Peyer's patch (tissue), 4 donors: ENCODE measurements around the gene KRTAP6-1. TPM values are rescaled to one million over a fixed set of nuclear protein-coding genes. Genes with fewer than 3 reads are reported as not detected.

Experiments used
- DNase-seq, 3 donors: peaks; one replicate each; pipeline ENCODE4 v3.0.0-alpha.2; 2017 to 2019
- H3K27ac ChIP-seq, 4 donors: fragments of 200-600 bp; sonication (generic); one replicate each; pipeline ENCODE4 v1.5.1; 2016 to 2019
- H3K27me3 ChIP-seq, 2 donors: fragments of 200-600 bp; sonication (generic); one replicate each; pipeline ENCODE4 v1.5.1; 2019
- H3K36me3 ChIP-seq, 3 donors: fragments of 200-600 bp; sonication (generic); one replicate each; pipeline ENCODE4 v1.5.1; 2016 to 2019
- H3K4me1 ChIP-seq, 4 donors: fragments of 200-600 bp; sonication (generic); one replicate each; pipeline ENCODE4 v1.5.1; 2016 to 2019
- H3K4me3 ChIP-seq, 4 donors: fragments of 200-600 bp; sonication (generic); 1 replicate in 3 of 4; 2 replicates in 1 of 4; pipeline ENCODE4 v1.5.1; 2016 to 2019; ENCODE audit warnings: mild to moderate bottlenecking in 1 of 4
- H3K9me3 ChIP-seq, 4 donors: fragments of 200-600 bp; sonication (generic); one replicate each; pipeline ENCODE4 v1.5.1; 2016 to 2019; ENCODE audit warnings: mild to moderate bottlenecking in 1 of 4
- POLR2A ChIP-seq, 2 donors: fragments of 450-650 bp; IDR thresholded peaks; one replicate each; pipeline ENCODE4 v1.5.1; 2017; ENCODE audit warnings: antibody characterized with exemption in 2 of 2, mild to moderate bottlenecking in 2 of 2, moderate library complexity in 2 of 2
- total RNA-seq, 4 donors: library from RNA; depleted of rRNA; stranded (reverse); fragments of >200 nt; gene quantifications; one replicate each; pipeline ENCODE4 v1.1.0, GENCODE V29; 2016
- TF ChIP-seq, protein P1 (sequence below), 6 experiments: fragments of 450-650 bp in 4 of 6; fragments of 200-600 bp in 2 of 6; sonication (generic) in 1 of 6; IDR thresholded peaks; one replicate each; pipeline ENCODE4 v1.5.1; 2017 to 2019; ENCODE audit warnings: antibody characterized with exemption in 6 of 6, mild to moderate bottlenecking in 3 of 6, moderate library complexity in 1 of 6

The KRTAP6-1 gene, protein sequence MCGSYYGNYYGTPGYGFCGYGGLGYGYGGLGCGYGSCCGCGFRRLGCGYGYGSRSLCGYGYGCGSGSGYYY
- total RNA-seq, result not detected

DNA sequence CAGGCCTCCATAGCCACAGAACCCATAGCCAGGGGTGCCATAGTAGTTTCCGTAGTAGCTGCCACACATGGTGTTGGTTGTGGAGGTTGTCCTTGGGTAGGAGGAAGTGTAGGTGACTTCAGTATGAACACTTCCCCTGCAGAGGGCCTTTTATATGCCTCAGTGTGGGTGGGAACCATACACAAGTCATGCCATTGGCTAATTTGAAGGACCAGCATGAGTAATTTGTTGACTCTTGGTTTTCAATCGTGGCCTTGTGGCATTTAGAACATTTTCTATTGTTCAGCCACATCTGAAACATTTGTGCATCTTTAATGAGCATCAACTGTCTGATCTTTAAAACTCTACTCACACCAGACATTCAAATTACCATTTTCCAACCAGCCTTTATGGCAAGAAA is at the start of gene KRTAP6-1:
TSS of gene KRTAP6-1 (minus strand) at position 95 of the 400 bp plus-strand sequence. CDS start at position 69, 26 bp downstream.
- no peak within 1 kb of the TSS for H3K4me3 ChIP-seq
- no peak within 1 kb of the TSS for H3K27ac ChIP-seq
- no peaks in the 10 kb centered on the region for H3K9me3 ChIP-seq
- no peak for DNase-seq
- no peaks in the 10 kb centered on the region for H3K27me3 ChIP-seq
- TF ChIP-seq, protein P1, sequence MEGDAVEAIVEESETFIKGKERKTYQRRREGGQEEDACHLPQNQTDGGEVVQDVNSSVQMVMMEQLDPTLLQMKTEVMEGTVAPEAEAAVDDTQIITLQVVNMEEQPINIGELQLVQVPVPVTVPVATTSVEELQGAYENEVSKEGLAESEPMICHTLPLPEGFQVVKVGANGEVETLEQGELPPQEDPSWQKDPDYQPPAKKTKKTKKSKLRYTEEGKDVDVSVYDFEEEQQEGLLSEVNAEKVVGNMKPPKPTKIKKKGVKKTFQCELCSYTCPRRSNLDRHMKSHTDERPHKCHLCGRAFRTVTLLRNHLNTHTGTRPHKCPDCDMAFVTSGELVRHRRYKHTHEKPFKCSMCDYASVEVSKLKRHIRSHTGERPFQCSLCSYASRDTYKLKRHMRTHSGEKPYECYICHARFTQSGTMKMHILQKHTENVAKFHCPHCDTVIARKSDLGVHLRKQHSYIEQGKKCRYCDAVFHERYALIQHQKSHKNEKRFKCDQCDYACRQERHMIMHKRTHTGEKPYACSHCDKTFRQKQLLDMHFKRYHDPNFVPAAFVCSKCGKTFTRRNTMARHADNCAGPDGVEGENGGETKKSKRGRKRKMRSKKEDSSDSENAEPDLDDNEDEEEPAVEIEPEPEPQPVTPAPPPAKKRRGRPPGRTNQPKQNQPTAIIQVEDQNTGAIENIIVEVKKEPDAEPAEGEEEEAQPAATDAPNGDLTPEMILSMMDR (IDR thresholded peaks at IDR 0.05), result no peak
- no peak for TF ChIP-seq POLR2A (IDR thresholded peaks at IDR 0.05)
- no peaks in the 10 kb centered on the region for H3K4me1 ChIP-seq
- no peaks in the 10 kb centered on the region for H3K36me3 ChIP-seq

DNA sequence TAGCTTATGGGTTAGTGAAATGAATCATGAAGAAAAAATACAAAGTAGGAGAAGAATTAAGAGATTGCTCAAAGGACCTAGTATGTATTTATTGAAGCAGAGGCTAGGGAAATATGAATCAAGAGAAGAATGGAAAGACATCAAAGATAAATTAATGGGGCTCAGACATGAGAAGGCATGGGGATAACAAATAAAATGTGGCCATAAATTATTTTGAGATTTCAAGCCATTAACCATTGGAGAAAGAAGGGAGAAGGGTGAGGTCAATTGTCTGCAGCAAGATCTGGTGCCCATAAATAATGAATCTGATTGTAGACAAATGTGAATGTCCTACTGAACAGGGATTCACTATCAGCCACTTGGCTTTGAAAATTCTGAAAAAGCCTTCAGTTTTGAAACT is 39.2 kb upstream of the KRTAP6-1 start:
- no peak for TF ChIP-seq POLR2A (IDR thresholded peaks at IDR 0.05)
- TF ChIP-seq, protein P1 (IDR thresholded peaks at IDR 0.05), result no peak
- no peaks in the 10 kb centered on the region for H3K27me3 ChIP-seq
- H3K9me3 ChIP-seq, result peaks cover 0 to 9% (median 0%) of the 10 kb centered on the region in 4 donors
- no peaks in the 10 kb centered on the region for H3K4me1 ChIP-seq
- DNase-seq, result no peak
- H3K36me3 ChIP-seq, result no peaks in the 10 kb centered on the region
- H3K4me3 ChIP-seq, result no peak overlapping the region
- no peak overlapping the region for H3K27ac ChIP-seq

DNA sequence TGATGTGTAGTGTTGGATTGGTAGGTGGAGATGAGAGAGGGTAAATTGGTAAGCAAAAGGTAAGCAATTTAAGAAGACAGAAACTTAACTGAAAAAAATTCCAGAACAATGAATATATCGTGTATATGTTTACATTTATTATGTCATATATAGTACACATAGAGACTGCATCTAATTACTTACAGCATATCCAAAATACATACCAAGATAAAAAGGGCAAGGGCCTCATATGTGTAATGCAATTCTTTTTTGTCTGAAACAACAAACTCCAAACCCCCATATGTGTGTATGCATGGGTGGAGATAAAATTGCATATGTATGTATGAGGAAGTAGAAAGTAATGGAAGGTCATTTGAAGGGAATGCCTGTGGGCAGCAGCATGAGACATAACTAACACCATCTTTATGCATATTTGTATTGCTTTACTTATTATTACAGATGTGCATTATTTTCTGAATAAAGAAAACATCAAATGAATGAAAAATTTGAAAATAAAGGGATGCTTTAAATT is 33.2 kb upstream of the KRTAP6-1 start:
- H3K36me3 ChIP-seq, result no peaks in the 10 kb centered on the region
- DNase-seq, result no peak
- no peak overlapping the region for H3K27ac ChIP-seq
- TF ChIP-seq, protein P1 (IDR thresholded peaks at IDR 0.05), result no peak
- no peak for TF ChIP-seq POLR2A (IDR thresholded peaks at IDR 0.05)
- no peaks in the 10 kb centered on the region for H3K4me1 ChIP-seq
- H3K4me3 ChIP-seq, result no peak overlapping the region
- H3K27me3 ChIP-seq, result no peaks in the 10 kb centered on the region
- peaks cover 0 to 3% (median 0%) of the 10 kb centered on the region in 4 donors for H3K9me3 ChIP-seq

DNA sequence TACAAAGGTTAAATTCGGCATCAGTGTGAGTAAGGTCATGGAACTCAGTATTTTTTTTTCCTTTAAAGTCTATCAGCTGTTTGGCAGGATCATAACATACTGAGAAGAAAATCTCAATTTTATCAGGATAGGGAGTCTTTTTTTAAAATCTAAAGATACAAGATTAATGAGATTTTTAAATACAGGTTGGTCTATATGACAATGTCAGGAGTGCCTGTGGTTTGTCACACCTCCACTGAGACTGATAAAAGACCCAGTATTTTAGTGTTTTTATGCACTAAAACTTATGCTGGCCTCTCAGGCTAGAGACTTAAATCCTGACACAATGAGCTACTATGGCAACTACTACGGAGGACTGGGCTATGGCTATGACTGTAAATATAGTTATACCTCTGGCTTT is 28.8 kb upstream of the KRTAP6-1 start, which contains the start of gene KRTAP20-3:
TSS of gene KRTAP20-3 (plus strand) at position 301 of the 400 bp plus-strand sequence.
- DNase-seq, result no peak
- TF ChIP-seq POLR2A (IDR thresholded peaks at IDR 0.05), result no peak
- TF ChIP-seq, protein P1 (IDR thresholded peaks at IDR 0.05), result no peak
- Histone ChIP-seq H3K4me1 (no peaks in the 10 kb centered on the region), H3K9me3 (peaks cover 0 to 3% (median 0%) of the 10 kb centered on the region in 4 donors), H3K27me3 (no peaks in the 10 kb centered on the region), H3K36me3 (no peaks in the 10 kb centered on the region), H3K27ac (no peak within 1 kb of the TSS), H3K4me3 (no peak within 1 kb of the TSS)

DNA sequence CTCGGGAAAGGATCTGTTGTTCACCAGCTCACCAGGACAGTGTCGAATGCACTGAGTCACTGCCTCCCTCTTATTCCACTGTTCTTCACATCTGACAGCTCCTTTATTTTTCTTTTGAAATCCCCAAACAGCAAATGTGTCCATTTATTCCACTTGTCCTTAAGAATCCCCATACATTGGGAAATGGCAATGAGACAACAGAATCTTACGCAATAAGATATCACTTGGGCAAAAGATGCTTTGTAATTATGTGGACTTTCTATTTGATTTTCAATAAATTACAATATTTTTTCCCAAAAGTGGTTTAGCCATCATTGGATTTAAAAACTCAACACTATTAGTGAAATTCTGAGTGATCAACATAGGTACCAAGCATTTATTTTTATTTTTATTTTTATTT is 25.0 kb upstream of the KRTAP6-1 start:
- H3K9me3 ChIP-seq, result peaks cover 0 to 7% (median 0%) of the 10 kb centered on the region in 4 donors

More for the DNA sequence above, 25.0 kb upstream of the KRTAP6-1 start:
- TF ChIP-seq POLR2A (IDR thresholded peaks at IDR 0.05), result no peak
- TF ChIP-seq, protein P1 (IDR thresholded peaks at IDR 0.05), result no peak
- H3K4me3 ChIP-seq, result no peak overlapping the region
- no peaks in the 10 kb centered on the region for H3K36me3 ChIP-seq
- DNase-seq, result no peak
- H3K4me1 ChIP-seq, result no peaks in the 10 kb centered on the region
- no peak overlapping the region for H3K27ac ChIP-seq
- no peaks in the 10 kb centered on the region for H3K27me3 ChIP-seq
